H1 (cell line): ENCODE data around the gene ATP13A2. TPM values are rescaled to one million over a fixed set of nuclear protein-coding genes. Genes with fewer than 3 reads are reported as not detected.

Experiments used
- CTCF ChIA-PET: fragments of 300-600 bp; sonication (Branson Sonifier 250); formaldehyde crosslinking; loops from one replicate; lab custom pipeline; 2021; ENCODE audit not compliant: partially characterized antibody; lab: Charles Lee
- POLR2A ChIA-PET: fragments of 300-600 bp; sonication (Branson Sonifier 250); formaldehyde crosslinking; loops from one replicate; lab custom pipeline; 2021; ENCODE audit warnings: inconsistent platforms; ENCODE audit not compliant: partially characterized antibody; lab: Charles Lee
- DNase-seq, 2 experiments: peaks; one replicate each; pipeline versions ENCODE4 v3.0.0 to v3.0.0-alpha.2; 2010 to 2022; ENCODE audit warnings: low spot score in 2 of 2, low read depth in 1 of 2, mixed read lengths in 1 of 2
- FAIRE-seq: peaks from 2 replicates; lab custom pipeline; 2011; peaks lifted over from hg19 to GRCh38; lab: Jason Lieb, UNC
- H2AFZ ChIP-seq: 2 replicates; pipeline ENCODE4 v1.8.1; 2012; ENCODE audit warnings: low read length, inconsistent platforms
- H2AK5ac ChIP-seq: 2 replicates; pipeline ENCODE4 v1.6.1; 2013; ENCODE audit warnings: low read depth, low read length
- H2BK120ac ChIP-seq: replicated peaks from 2 replicates; pipeline ENCODE3; 2013; ENCODE audit warnings: low read depth, low read length, inconsistent platforms
- H2BK12ac ChIP-seq: 2 replicates; pipeline ENCODE4 v1.6.1; 2013; ENCODE audit warnings: low read depth, low read length
- H2BK15ac ChIP-seq: 2 replicates; pipeline ENCODE4 v1.6.1; 2013; ENCODE audit warnings: low read length
- H2BK20ac ChIP-seq: 2 replicates; pipeline ENCODE4 v1.6.1; 2013; ENCODE audit warnings: low read length
- H2BK5ac ChIP-seq: 2 replicates; pipeline ENCODE4 v1.6.1; 2013; ENCODE audit warnings: low read depth, low read length
- H3K14ac ChIP-seq: 2 replicates; pipeline ENCODE4 v1.6.1; 2013; ENCODE audit warnings: inconsistent platforms; ENCODE audit not compliant: insufficient read length
- H3K18ac ChIP-seq: 2 replicates; pipeline ENCODE4 v1.6.1; 2013; ENCODE audit warnings: low read length; ENCODE audit errors: extremely low read depth
- H3K23ac ChIP-seq: 2 replicates; pipeline ENCODE4 v1.6.1; 2013; ENCODE audit warnings: inconsistent platforms; ENCODE audit not compliant: insufficient read length
- H3K23me2 ChIP-seq: 2 replicates; pipeline ENCODE4 v1.6.1; 2013; ENCODE audit warnings: low read depth, low read length
- H3K27ac ChIP-seq: 2 replicates; pipeline ENCODE4 v1.6.1; 2011; ENCODE audit warnings: low read depth, low read length, inconsistent platforms
- H3K27me3 ChIP-seq, 4 experiments: replicated peaks in 1 of 4; 1 replicate in 1 of 4; 2 replicates in 3 of 4; pipeline versions ENCODE4 v1.6.1 to v1.8.1; 2011 to 2013; ENCODE audit warnings: low read length in 3 of 4, mild to moderate bottlenecking in 3 of 4, inconsistent platforms in 2 of 4, mixed read lengths in 2 of 4, moderate library complexity in 1 of 4; ENCODE audit not compliant: control insufficient read depth in 3 of 4, insufficient read depth in 3 of 4; ENCODE audit errors: extremely low read depth in 1 of 4
- H3K36me3 ChIP-seq, 4 experiments: 2 replicates each; pipeline versions ENCODE4 v1.6.1 to v1.8.1; 2011 to 2013; ENCODE audit warnings: mild to moderate bottlenecking in 4 of 4, low read length in 3 of 4, moderate library complexity in 2 of 4, control low read depth in 1 of 4, inconsistent platforms in 1 of 4; ENCODE audit not compliant: insufficient read depth in 4 of 4, control insufficient read depth in 2 of 4
- H3K4ac ChIP-seq: replicated peaks from 2 replicates; pipeline ENCODE3; 2013; ENCODE audit warnings: low read length, low read depth, mixed read lengths, inconsistent platforms; ENCODE audit not compliant: insufficient read length
- H3K4me1 ChIP-seq, 4 experiments: replicated peaks in 1 of 4; 1 replicate in 1 of 4; 2 replicates in 3 of 4; pipeline versions ENCODE4 v1.6.1 to v1.8.1; 2011 to 2013; ENCODE audit warnings: low read length in 3 of 4, inconsistent platforms in 2 of 4, mixed read lengths in 1 of 4; ENCODE audit not compliant: insufficient read depth in 4 of 4, control insufficient read depth in 3 of 4
- H3K4me2 ChIP-seq, 2 experiments: 2 replicates each; pipeline versions ENCODE4 v1.6.1 to v1.8.1; 2011 to 2013; ENCODE audit warnings: low read depth in 2 of 2, low read length in 2 of 2, control low read depth in 1 of 2, inconsistent platforms in 1 of 2, mild to moderate bottlenecking in 1 of 2; ENCODE audit not compliant: insufficient read depth in 1 of 2
- H3K4me3 ChIP-seq, 4 experiments: fragments of 200-600, 300-600 bp in 1 of 4; sonication (generic), shearing (Covaris generic), sonication (Bioruptor Twin) in 1 of 4; 2 replicates each; pipeline versions ENCODE4 v1.5.1 to v1.8.1; 2011 to 2016; ENCODE audit warnings: low read length in 4 of 4, low read depth in 3 of 4, control low read depth in 2 of 4, inconsistent platforms in 2 of 4, mild to moderate bottlenecking in 2 of 4, mixed read lengths in 1 of 4, moderate library complexity in 1 of 4; ENCODE audit not compliant: insufficient read depth in 2 of 4; ENCODE audit errors: extremely low read depth in 1 of 4
- H3K56ac ChIP-seq: replicated peaks from 2 replicates; pipeline ENCODE3; 2013; ENCODE audit warnings: low read depth, mild to moderate bottlenecking, mixed read lengths, low read length, inconsistent platforms; ENCODE audit not compliant: insufficient read length
- H3K79me1 ChIP-seq: 2 replicates; pipeline ENCODE4 v1.6.1; 2013; ENCODE audit warnings: low read depth, low read length, control low read depth
- H3K79me2 ChIP-seq, 2 experiments: 2 replicates each; pipeline versions ENCODE4 v1.6.1 to v1.8.1; 2012 to 2013; ENCODE audit warnings: low read length in 2 of 2, mild to moderate bottlenecking in 2 of 2, inconsistent platforms in 1 of 2; ENCODE audit not compliant: insufficient read depth in 2 of 2, control insufficient read depth in 1 of 2
- H3K9ac ChIP-seq, 4 experiments: replicated peaks in 1 of 4; 1 replicate in 1 of 4; 2 replicates in 3 of 4; pipeline versions ENCODE4 v1.6.1 to v1.8.1; 2011 to 2013; ENCODE audit warnings: low read depth in 3 of 4, low read length in 3 of 4, control low read depth in 2 of 4, mild to moderate bottlenecking in 2 of 4, moderate library complexity in 2 of 4, inconsistent platforms in 1 of 4; ENCODE audit errors: extremely low read depth in 1 of 4
- H3K9me3 ChIP-seq, 2 experiments: 2 replicates each; pipeline versions ENCODE4 v1.6.1 to v1.8.1; 2012 to 2013; ENCODE audit warnings: mild to moderate bottlenecking in 2 of 2, moderate library complexity in 2 of 2, control low read depth in 1 of 2, inconsistent platforms in 1 of 2, low read depth in 1 of 2, low read length in 1 of 2, mixed read lengths in 1 of 2; ENCODE audit not compliant: insufficient read depth in 2 of 2
- H4K20me1 ChIP-seq, 2 experiments: replicated peaks in 1 of 2; 2 replicates each; pipeline versions ENCODE3 to v1.8.1; 2011 to 2013; ENCODE audit warnings: inconsistent platforms in 2 of 2, low read length in 2 of 2, mild to moderate bottlenecking in 1 of 2; ENCODE audit not compliant: insufficient read depth in 2 of 2, control insufficient read depth in 1 of 2
- H4K5ac ChIP-seq: 2 replicates; pipeline ENCODE4 v1.6.1; 2013; ENCODE audit warnings: low read length, low read depth, mixed read lengths, inconsistent platforms; ENCODE audit not compliant: insufficient read length
- H4K8ac ChIP-seq: 2 replicates; pipeline ENCODE4 v1.8.0; 2013; ENCODE audit warnings: mild to moderate bottlenecking, moderate library complexity, low read length, inconsistent platforms; ENCODE audit not compliant: insufficient read depth; ENCODE audit errors: extremely low read depth
- H4K91ac ChIP-seq: replicated peaks from 2 replicates; pipeline ENCODE3; 2013; ENCODE audit warnings: low read length, mixed read lengths, inconsistent platforms; ENCODE audit not compliant: insufficient read length
- ASH2L ChIP-seq: fragments of 200-600, 300-600 bp; sonication (generic); IDR thresholded peaks from one replicate; pipeline ENCODE4 v1.7.1; 2017; ENCODE audit warnings: low read length
- ATF2 ChIP-seq: IDR thresholded peaks from 2 replicates; pipeline ENCODE4 v1.6.1; 2012; ENCODE audit warnings: low read length, inconsistent platforms
- EP300 ChIP-seq, 2 experiments: IDR thresholded peaks; 1 replicate in 1 of 2; 2 replicates in 1 of 2; pipeline ENCODE4 v1.6.1; 2011 to 2012; ENCODE audit warnings: low read depth in 2 of 2, low read length in 2 of 2, mild to moderate bottlenecking in 2 of 2, borderline replicate concordance in 1 of 2, inconsistent platforms in 1 of 2, moderate library complexity in 1 of 2
- KDM4A ChIP-seq: IDR thresholded peaks from one replicate; pipeline ENCODE4 v1.7.1; 2012; ENCODE audit warnings: low read depth, mild to moderate bottlenecking, moderate library complexity, low read length, inconsistent platforms; ENCODE audit not compliant: severe bottlenecking
- SP1 ChIP-seq: IDR thresholded peaks from 2 replicates; pipeline ENCODE4 v1.6.1; 2011; ENCODE audit warnings: low read depth, low read length
- TBP ChIP-seq: IDR thresholded peaks from 2 replicates; pipeline ENCODE4 v1.6.1; 2011; ENCODE audit warnings: low read depth, low read length, improper control_type of control experiment
- WGBS, 2 experiments: shearing (Covaris generic) in 1 of 2; methylation state at CpG; one replicate each; pipeline versions ENCODE4 v1.1.6 to v1.1.7; 2013 to 2015; ENCODE audit warnings: low lambda C conversion rate in 2 of 2, mixed read lengths in 2 of 2, inconsistent platforms in 1 of 2, low coverage in 1 of 2, missing lambda C conversion rate in 1 of 2; ENCODE audit not compliant: insufficient replicate concordance in 2 of 2, insufficient coverage in 1 of 2, insufficient read length in 1 of 2; ENCODE audit errors: extremely low coverage in 1 of 2, missing lambda C conversion rate in 1 of 2; 5-methylcytosine and 5-hydroxymethylcytosine counted together
- polyA plus RNA-seq, 7 experiments: library from polyadenylated mRNA; depleted of rRNA in 3 of 7; stranded (reverse) in 5 of 7; unstranded in 2 of 7; fragments of >200 nt in 5 of 7; fragments of 200-250 nt in 2 of 7; gene quantifications; 1 replicate in 5 of 7; 2 replicates in 1 of 7; 4 replicates in 1 of 7; pipeline versions ENCODE4 v1.2.1 to v1.2.3, GENCODE V29; 2011 to 2013; ENCODE audit warnings: missing spikeins in 2 of 7, mixed read lengths in 2 of 7
- total RNA-seq: library from RNA; stranded (reverse); fragmentation: NEBNext Ultra II Directional; extraction: Animal tissue kit (Norgen Biotek cat#: 25700); gene quantifications from 2 replicates; pipeline ENCODE4 v1.2.1, GENCODE V29; 2021

The ATP13A2 gene
- total and polyA plus RNA-seq, 2 of the 8 experiments (the other 6 are each of a cell fraction or from before 2014, with no cell fraction given): 82.1 to 83.6 TPM

GRCh38 chr1:17061486-17061885 is 49.8 kb upstream of the ATP13A2 start:
- Histone ChIP-seq H2AFZ (no peak overlapping the region), H4K8ac (no peak overlapping the region), H3K4me1 (peaks cover 4 to 9% (median 6%) of the 10 kb centered on the region in 4 experiments; a peak in 5 of 7 replicates), H4K20me1 (no peaks in the 10 kb centered on the region), H4K5ac (no peak overlapping the region), H3K14ac (no peak overlapping the region), H3K27me3 (no peaks in the 10 kb centered on the region), H2BK12ac (no peak overlapping the region), H3K79me2 (no peaks in the 10 kb centered on the region), H3K56ac (no peak overlapping the region), H4K91ac (no peak overlapping the region), H3K18ac (no peak overlapping the region), H3K23me2 (no peaks in the 10 kb centered on the region), H3K9me3 (no peaks in the 10 kb centered on the region), H3K9ac (no peak overlapping the region), H2BK15ac (no peak overlapping the region), H2BK20ac (no peak overlapping the region), H3K4ac (no peak overlapping the region), H3K27ac (no peak overlapping the region), H3K36me3 (no peaks in the 10 kb centered on the region), H3K4me2 (no peak overlapping the region), H3K23ac (no peak overlapping the region), H3K4me3 (no peak overlapping the region), H2BK5ac (no peak overlapping the region), H2AK5ac (no peak overlapping the region), H2BK120ac (no peak overlapping the region), H3K79me1 (no peaks in the 10 kb centered on the region)
- CTCF ChIA-PET: interaction anchor here (0.7 to 7.8 kb wide), 11 partner anchors 8 to 345 kb away, joined by 3 to 111 read pairs (median 7); partner anchors contain the start of gene PADI2
- no peak for FAIRE-seq
- WGBS, 2 experiments: 83% methylated on average over 3 of the region's 3 CpGs; no CpG with 5 or more reads in 1 of the 2 experiments
- DNase-seq: no peak
- TF ChIP-seq TBP (no peak), SP1 (no peak), ASH2L (no peak), EP300 (IDR thresholded peaks at IDR 0.05; ENCODE audit: borderline replicate concordance in 1 of 2, low read depth in 2 of 2, low read length in 2 of 2) (no peak), KDM4A (no peak), ATF2 (no peak)
- POLR2A ChIA-PET: no interaction called here
